ENCODE results near the gene TEC.

DNA sequence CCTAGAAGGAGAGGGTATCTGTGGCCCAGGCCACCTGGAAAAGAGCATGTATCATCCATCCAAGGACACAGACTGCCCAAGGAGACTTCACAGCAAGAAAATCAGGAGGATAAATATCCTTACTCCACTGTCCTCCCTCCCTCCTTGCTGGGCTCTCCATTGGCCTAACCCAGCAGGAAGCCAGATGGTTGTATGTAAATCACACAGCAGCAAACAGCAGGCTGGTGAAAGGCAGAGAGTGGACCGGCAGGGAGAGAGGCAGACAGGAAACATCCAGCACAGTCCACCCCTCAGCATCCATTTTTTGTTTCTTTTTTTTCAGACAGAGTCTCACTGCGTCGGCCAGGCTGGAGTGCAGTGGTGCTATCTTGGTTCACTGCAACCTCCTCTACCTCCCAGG is 153.1 kb downstream of the TEC start:
- TF ChIP-seq, protein P1, sequence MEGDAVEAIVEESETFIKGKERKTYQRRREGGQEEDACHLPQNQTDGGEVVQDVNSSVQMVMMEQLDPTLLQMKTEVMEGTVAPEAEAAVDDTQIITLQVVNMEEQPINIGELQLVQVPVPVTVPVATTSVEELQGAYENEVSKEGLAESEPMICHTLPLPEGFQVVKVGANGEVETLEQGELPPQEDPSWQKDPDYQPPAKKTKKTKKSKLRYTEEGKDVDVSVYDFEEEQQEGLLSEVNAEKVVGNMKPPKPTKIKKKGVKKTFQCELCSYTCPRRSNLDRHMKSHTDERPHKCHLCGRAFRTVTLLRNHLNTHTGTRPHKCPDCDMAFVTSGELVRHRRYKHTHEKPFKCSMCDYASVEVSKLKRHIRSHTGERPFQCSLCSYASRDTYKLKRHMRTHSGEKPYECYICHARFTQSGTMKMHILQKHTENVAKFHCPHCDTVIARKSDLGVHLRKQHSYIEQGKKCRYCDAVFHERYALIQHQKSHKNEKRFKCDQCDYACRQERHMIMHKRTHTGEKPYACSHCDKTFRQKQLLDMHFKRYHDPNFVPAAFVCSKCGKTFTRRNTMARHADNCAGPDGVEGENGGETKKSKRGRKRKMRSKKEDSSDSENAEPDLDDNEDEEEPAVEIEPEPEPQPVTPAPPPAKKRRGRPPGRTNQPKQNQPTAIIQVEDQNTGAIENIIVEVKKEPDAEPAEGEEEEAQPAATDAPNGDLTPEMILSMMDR (IDR thresholded peaks at IDR 0.05) = no peak
- no peak for TF ChIP-seq POLR2AphosphoS5 (IDR thresholded peaks at IDR 0.05)
- no peak for TF ChIP-seq POLR2A (IDR thresholded peaks at IDR 0.05)
